Measurements from ENCODE around the gene LRRC7. TPM values are rescaled to one million over a fixed set of nuclear protein-coding genes. Genes with fewer than 3 reads are reported as not detected.

Gene LRRC7
- total RNA-seq, 1 donor from 2014 or later: not detected

DNA sequence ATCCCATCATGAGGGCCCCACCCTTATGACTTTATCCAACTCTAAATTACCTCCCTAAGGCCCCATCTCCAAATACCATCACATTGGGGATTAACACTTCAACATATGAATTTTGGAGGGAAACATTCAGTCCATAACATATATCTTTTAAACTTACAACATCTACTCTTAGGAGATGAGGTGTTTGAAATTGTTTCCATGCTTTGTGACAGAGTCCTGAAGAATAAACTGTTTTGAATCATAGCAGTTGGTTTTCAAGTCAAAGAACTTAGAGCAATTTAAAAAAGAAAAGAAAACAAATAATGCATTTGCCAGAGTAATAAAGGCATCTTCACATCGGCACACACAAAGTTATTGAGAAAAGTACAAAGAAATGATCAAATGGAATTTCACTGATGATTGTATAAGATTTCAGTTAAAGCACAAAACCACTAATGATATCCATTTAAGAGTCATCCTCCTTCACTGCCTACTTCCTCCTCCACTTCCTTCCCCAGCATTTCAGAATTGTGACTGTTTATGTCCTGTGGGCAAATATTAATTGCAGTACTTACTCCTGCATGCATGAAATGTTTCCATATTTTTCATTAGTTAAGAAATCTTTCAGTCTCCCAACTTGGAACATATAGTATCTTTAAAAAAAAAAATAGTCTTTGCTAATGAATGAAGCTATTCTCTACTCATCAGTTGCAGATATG lies 435.6 kb downstream of the LRRC7 start:
- DNase-seq (ENCODE audit: low read depth): no peak
- TF ChIP-seq, protein P1, sequence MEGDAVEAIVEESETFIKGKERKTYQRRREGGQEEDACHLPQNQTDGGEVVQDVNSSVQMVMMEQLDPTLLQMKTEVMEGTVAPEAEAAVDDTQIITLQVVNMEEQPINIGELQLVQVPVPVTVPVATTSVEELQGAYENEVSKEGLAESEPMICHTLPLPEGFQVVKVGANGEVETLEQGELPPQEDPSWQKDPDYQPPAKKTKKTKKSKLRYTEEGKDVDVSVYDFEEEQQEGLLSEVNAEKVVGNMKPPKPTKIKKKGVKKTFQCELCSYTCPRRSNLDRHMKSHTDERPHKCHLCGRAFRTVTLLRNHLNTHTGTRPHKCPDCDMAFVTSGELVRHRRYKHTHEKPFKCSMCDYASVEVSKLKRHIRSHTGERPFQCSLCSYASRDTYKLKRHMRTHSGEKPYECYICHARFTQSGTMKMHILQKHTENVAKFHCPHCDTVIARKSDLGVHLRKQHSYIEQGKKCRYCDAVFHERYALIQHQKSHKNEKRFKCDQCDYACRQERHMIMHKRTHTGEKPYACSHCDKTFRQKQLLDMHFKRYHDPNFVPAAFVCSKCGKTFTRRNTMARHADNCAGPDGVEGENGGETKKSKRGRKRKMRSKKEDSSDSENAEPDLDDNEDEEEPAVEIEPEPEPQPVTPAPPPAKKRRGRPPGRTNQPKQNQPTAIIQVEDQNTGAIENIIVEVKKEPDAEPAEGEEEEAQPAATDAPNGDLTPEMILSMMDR (conservative IDR thresholded peaks at IDR 0.05; ENCODE audit: low read depth, low read length): no peak
- H3K4me3 ChIP-seq (ENCODE audit: low read depth, low read length): no peak overlapping the region

DNA sequence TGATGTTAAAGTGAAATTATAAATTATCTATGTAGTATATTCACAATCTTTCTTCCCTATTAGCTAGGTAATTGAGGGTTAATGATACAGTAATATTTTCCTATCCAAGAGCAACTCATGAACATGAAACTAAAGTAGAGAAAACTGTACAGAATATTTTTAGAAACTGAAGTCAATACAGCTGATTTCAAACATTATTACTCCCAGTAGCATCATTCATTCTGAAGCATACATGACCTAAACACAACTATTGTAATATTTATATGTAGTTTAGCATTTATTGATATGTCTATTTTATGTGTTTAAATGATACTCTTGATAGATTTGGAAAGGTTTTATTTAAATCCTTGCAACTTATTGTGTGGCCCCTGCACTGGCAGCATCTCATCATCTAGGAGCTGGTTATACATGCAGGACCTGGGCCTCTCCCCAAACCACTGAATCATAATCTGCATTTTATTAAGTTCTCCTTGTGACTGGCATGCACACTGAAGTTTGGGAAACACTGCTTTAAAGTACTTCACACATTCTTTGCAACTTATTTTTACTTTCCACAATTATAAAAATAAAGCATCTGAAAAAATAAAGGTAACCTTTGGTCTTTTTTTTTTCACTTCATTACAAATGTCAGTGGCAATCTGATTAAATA lies 437.8 kb downstream of the LRRC7 start:
- no peak overlapping the region for H3K4me3 ChIP-seq (ENCODE audit: low read depth, low read length)
- TF ChIP-seq, protein P1 (conservative IDR thresholded peaks at IDR 0.05; ENCODE audit: low read depth, low read length): no peak
- DNase-seq (ENCODE audit: low read depth): no peak

DNA sequence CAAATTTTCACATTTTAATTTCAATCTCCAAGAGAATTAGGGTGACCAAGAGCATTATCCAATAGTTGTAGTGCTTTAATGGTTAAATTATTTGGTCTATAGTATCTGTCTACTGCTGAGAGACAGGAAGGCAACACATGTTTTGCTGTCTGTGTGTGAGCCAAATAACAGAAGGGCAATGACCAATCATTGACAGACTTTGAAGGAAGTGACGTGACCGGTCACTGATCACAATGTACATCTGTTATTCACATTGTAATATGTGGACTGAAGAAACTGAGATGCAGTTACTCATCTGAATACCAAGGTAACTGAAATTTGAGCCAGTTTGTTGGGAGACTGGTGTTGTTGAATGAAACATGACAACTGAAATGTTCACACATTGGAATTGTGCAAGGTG lies 440.9 kb downstream of the LRRC7 start:
- DNase-seq (ENCODE audit: low read depth): no peak
- TF ChIP-seq, protein P1 (conservative IDR thresholded peaks at IDR 0.05; ENCODE audit: low read depth, low read length): no peak
- H3K4me3 ChIP-seq (ENCODE audit: low read depth, low read length): no peak overlapping the region

DNA sequence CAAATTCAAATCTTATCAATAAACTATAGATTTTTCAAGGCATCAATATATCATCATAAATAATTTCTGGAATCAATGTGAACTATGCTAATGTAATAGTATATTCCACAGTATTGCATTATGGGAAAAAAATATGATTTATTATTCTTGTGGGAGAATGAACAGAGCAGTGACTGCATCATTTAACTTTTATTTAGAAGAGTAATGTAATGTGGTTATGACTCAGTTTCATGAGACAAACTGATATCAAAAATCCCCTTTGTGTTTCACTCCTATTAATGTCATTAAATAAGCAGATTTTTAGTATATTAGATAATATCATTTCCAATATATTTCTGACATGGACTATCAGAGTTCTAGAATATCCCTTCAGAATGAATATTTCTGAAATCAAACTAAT lies 450.0 kb downstream of the LRRC7 start:
- TF ChIP-seq, protein P1 (conservative IDR thresholded peaks at IDR 0.05; ENCODE audit: low read depth, low read length): no peak
- no peak overlapping the region for H3K4me3 ChIP-seq (ENCODE audit: low read depth, low read length)
- no peak for DNase-seq (ENCODE audit: low read depth)

DNA sequence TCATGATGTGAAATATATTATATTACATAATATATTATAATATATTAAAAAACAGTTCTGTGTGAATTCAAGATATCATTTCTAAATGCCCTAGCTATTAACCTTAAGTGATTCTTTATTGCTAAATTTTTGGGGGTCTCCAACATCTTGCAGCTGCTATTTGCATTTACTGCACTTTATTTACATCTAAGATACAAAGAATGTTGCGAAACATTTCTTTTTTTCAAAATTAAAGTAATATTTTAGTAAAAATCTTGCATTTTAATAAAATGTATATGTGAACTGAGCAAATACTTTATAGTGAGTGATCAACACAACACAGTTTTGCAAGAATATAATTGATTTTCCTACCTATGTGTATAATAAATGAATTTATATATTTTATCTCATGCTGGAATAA lies 456.6 kb downstream of the LRRC7 start:
- no peak overlapping the region for H3K4me3 ChIP-seq (ENCODE audit: low read depth, low read length)
- TF ChIP-seq, protein P1 (conservative IDR thresholded peaks at IDR 0.05; ENCODE audit: low read depth, low read length): no peak
- DNase-seq (ENCODE audit: low read depth): no peak

DNA sequence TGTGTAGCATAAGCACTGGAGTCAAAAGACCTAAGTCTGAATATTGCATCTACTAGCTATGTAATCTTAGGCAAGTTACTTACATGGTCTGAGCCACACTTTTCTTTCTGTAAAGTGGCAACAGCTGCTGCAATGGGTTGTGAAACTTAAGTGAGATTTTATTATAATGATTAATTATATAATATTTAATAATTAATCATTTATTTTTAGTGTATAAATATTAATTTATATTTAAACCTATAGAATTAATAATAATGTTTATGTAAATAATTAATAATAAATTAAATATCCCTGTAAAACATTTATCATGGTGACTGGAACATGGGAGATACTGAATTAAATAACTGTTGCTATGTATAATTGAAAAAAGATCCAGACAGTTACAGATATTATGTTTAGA lies 457.3 kb downstream of the LRRC7 start:
- TF ChIP-seq, protein P1 (conservative IDR thresholded peaks at IDR 0.05; ENCODE audit: low read depth, low read length): no peak
- DNase-seq (ENCODE audit: low read depth): no peak
- H3K4me3 ChIP-seq (ENCODE audit: low read depth, low read length): no peak overlapping the region

DNA sequence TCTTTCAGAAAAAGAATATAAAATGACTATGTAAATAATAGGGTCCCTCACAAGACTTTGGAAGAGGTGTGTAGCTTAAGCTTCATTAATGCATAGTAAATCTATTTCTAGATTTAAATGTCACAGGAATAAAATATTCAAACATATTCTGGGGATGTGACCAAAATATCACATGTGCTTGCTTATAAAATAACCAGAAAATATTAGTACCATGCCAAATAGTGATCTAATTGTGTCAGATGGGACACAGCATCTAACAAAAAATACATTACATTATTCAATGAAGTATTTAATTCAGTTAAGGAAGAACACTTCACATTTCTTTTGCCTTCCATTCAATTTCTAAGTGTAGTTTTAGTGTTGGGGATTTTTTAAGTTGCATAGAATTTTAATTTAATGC lies 458.1 kb downstream of the LRRC7 start:
- DNase-seq (ENCODE audit: low read depth): no peak
- TF ChIP-seq, protein P1 (conservative IDR thresholded peaks at IDR 0.05; ENCODE audit: low read depth, low read length): no peak
- H3K4me3 ChIP-seq (ENCODE audit: low read depth, low read length): no peak overlapping the region
